HCT116 (cell line): ENCODE data around the gene CDH23. TPM values are rescaled to one million over a fixed set of nuclear protein-coding genes. Genes with fewer than 3 reads are reported as not detected.

Source experiments
- ATAC-seq: fragments of 200-7000 bp; cut with Tn5 transposase; 2 replicates; pipeline ENCODE4 v1.9.1; 2020; ENCODE audit warnings: mild to moderate bottlenecking, moderate library complexity
- BruUV-seq: library from RNA; stranded (reverse); fragments of 400-500 nt; replicated peaks from 2 replicates; lab custom pipeline; 2021; lab: Mats Ljungman, UMichigan
- CTCF ChIA-PET: fragments of 300-600 bp; sonication (Branson Sonifier 250); formaldehyde crosslinking; loops from one replicate; lab custom pipeline; 2021; ENCODE audit warnings: antibody characterized with exemption; lab: Charles Lee
- POLR2A ChIA-PET: fragments of 300-600, 350-600 bp; sonication (Branson Sonifier 250); formaldehyde crosslinking; loops from one replicate; lab custom pipeline; 2021; ENCODE audit warnings: antibody characterized with exemption; lab: Charles Lee
- RAD21 ChIA-PET, 2 experiments: fragments of 300-600 bp; sonication (Branson Sonifier 250); formaldehyde crosslinking; loops; one replicate each; lab custom pipeline; 2023; ENCODE audit warnings: low total read pairs in 2 of 2; ENCODE audit not compliant: uncharacterized antibody in 2 of 2, unreplicated experiment in 2 of 2, low non-redundant PET in 1 of 2; lab: Charles Lee
- DNase-seq: peaks from one replicate; pipeline ENCODE4 v3.0.0-alpha.2; 2010; ENCODE audit warnings: low read depth, low spot score
- H2AFZ ChIP-seq: fragments of 200-600 bp; shearing (Covaris generic), sonication (generic); 2 replicates; pipeline ENCODE4 v1.6.1; 2017; ENCODE audit warnings: low read depth, mixed run types, mixed read lengths, antibody characterized with exemption, low read length; ENCODE audit not compliant: poor library complexity, severe bottlenecking
- H3K27ac ChIP-seq: 2 replicates; pipeline ENCODE4 v1.5.1; 2012; ENCODE audit warnings: low read depth, low read length
- H3K27me3 ChIP-seq: fragments of 200-600 bp; sonication (generic); 2 replicates; pipeline ENCODE4 v1.6.1; 2016; ENCODE audit warnings: mixed run types, low read length, mixed read lengths; ENCODE audit not compliant: insufficient read depth
- H3K36me3 ChIP-seq, 2 experiments: fragments of 200-500 bp in 1 of 2; fragments of 200-600 bp in 1 of 2; sonication (Bioruptor generic) in 1 of 2; sonication (generic) in 1 of 2; 2 replicates each; pipeline versions ENCODE4 v1.5.1 to v1.6.1; 2014 to 2016; ENCODE audit warnings: low read length in 2 of 2, inconsistent platforms in 1 of 2, mixed read lengths in 1 of 2, mixed run types in 1 of 2; ENCODE audit not compliant: insufficient read depth in 2 of 2, control insufficient read depth in 1 of 2
- H3K4me1 ChIP-seq, 2 experiments: fragments of 200-600 bp in 1 of 2; sonication (generic) in 1 of 2; 2 replicates each; pipeline versions ENCODE4 v1.5.1 to v1.6.1; 2012 to 2017; ENCODE audit warnings: low read length in 2 of 2, inconsistent platforms in 1 of 2, mild to moderate bottlenecking in 1 of 2, mixed read lengths in 1 of 2, mixed run types in 1 of 2, moderate library complexity in 1 of 2; ENCODE audit not compliant: insufficient read depth in 2 of 2, control insufficient read depth in 1 of 2
- H3K4me2 ChIP-seq: fragments of 200-600 bp; sonication (generic); 2 replicates; pipeline ENCODE4 v1.6.1; 2017; ENCODE audit warnings: mixed run types, low read length, mixed read lengths
- H3K4me3 ChIP-seq, 2 experiments: fragments of 200-600 bp in 1 of 2; sonication (generic) in 1 of 2; replicated peaks in 1 of 2; 2 replicates each; pipeline ENCODE4 v1.5.1; 2011 to 2016; ENCODE audit warnings: low read length in 2 of 2, control low read depth in 1 of 2, low read depth in 1 of 2, mild to moderate bottlenecking in 1 of 2, mixed read lengths in 1 of 2, mixed run types in 1 of 2
- H3K79me2 ChIP-seq: fragments of 200-600 bp; sonication (generic); 2 replicates; pipeline ENCODE4 v1.6.1; 2017; ENCODE audit warnings: mild to moderate bottlenecking, mixed run types, low read length, moderate library complexity, mixed read lengths; ENCODE audit not compliant: insufficient read depth
- H3K9ac ChIP-seq: fragments of 200-600 bp; sonication (generic); 2 replicates; pipeline ENCODE4 v1.6.1; 2016; ENCODE audit warnings: low read length, mixed read lengths
- H3K9me2 ChIP-seq: fragments of 200-600 bp; sonication (generic), shearing (Covaris generic); 2 replicates; pipeline ENCODE4 v1.6.1; 2017; ENCODE audit warnings: mixed run types, mild to moderate bottlenecking, moderate library complexity; ENCODE audit not compliant: insufficient read depth
- H3K9me3 ChIP-seq, 2 experiments: fragments of 200-500 bp in 1 of 2; fragments of 200-600 bp in 1 of 2; sonication (Bioruptor generic) in 1 of 2; sonication (generic) in 1 of 2; 2 replicates each; pipeline ENCODE4 v1.6.1; 2014 to 2017; ENCODE audit warnings: low read length in 2 of 2, mixed read lengths in 2 of 2, inconsistent platforms in 1 of 2, low read depth in 1 of 2, mild to moderate bottlenecking in 1 of 2, mixed run types in 1 of 2, moderate library complexity in 1 of 2; ENCODE audit not compliant: control insufficient read depth in 1 of 2, insufficient read depth in 1 of 2
- H4K20me1 ChIP-seq: fragments of 200-600 bp; sonication (generic), shearing (Covaris generic); 2 replicates; pipeline ENCODE4 v1.6.1; 2017; ENCODE audit warnings: mixed run types, mild to moderate bottlenecking, moderate library complexity; ENCODE audit not compliant: insufficient read depth
- ATF3 ChIP-seq: IDR thresholded peaks from 2 replicates; pipeline ENCODE4 v1.6.1; 2012
- CBX3 ChIP-seq: IDR thresholded peaks from 2 replicates; pipeline ENCODE4 v1.6.1; 2012; ENCODE audit warnings: low read depth
- CEBPB ChIP-seq: IDR thresholded peaks from 2 replicates; pipeline ENCODE4 v1.6.1; 2012; ENCODE audit warnings: low read depth
- EGR1 ChIP-seq: IDR thresholded peaks from 2 replicates; pipeline ENCODE4 v1.6.1; 2012; ENCODE audit warnings: low read depth
- EZH2 ChIP-seq: fragments of 200-600 bp; sonication (generic); IDR thresholded peaks from 2 replicates; pipeline ENCODE4 v1.6.1; 2017; ENCODE audit warnings: antibody characterized with exemption, mixed run types
- POLR2AphosphoS5 ChIP-seq: IDR thresholded peaks from 2 replicates; pipeline ENCODE4 v1.6.1; 2011; ENCODE audit warnings: mild to moderate bottlenecking, low read depth, low read length, moderate library complexity
- REST ChIP-seq: IDR thresholded peaks from 2 replicates; pipeline ENCODE4 v1.6.1; 2012; ENCODE audit warnings: low read depth
- SIN3A ChIP-seq: IDR thresholded peaks from 2 replicates; pipeline ENCODE4 v1.6.1; 2012; ENCODE audit warnings: low read depth
- TCF7L2 ChIP-seq: IDR thresholded peaks from 2 replicates; pipeline ENCODE4 v1.7.0; 2011; ENCODE audit warnings: borderline replicate concordance, inconsistent platforms; ENCODE audit not compliant: insufficient read depth, insufficient read length; ENCODE audit errors: extremely low read depth
- intact Hi-C: fragments of 100-400 bp; cut with micrococcal nuclease; formaldehyde crosslinking; loops from 2 replicates; pipeline ENCODE4 v1.10.0; 2022
- total RNA-seq: library from RNA; stranded (reverse); gene quantifications from one replicate; pipeline ENCODE4 v1.2.1, GENCODE V29; 2021; ENCODE audit not compliant: unreplicated experiment

CDH23 gene
- total RNA-seq, 1 experiment from 2014 or later, result not detected

GRCh38 chr10:71844084-71844483 lies 447.4 kb downstream of the CDH23 start:
- Histone ChIP-seq H3K9me2 (no peaks in the 10 kb centered on the region), H3K9ac (no peak overlapping the region), H2AFZ (no peak overlapping the region), H3K36me3 (no peaks in the 10 kb centered on the region), H3K4me3 (no peak overlapping the region), H3K4me1 (peaks cover 4 to 28% of the 10 kb centered on the region in 2 experiments; a peak in 2 of 4 replicates), H3K9me3 (no peaks in the 10 kb centered on the region), H3K27ac (no peak overlapping the region), H3K27me3 (no peaks in the 10 kb centered on the region), H3K4me2 (no peak overlapping the region), H4K20me1 (peaks cover 3% of the 10 kb centered on the region; the same call in 1 of the 2 replicates), H3K79me2 (peaks cover 90% of the 10 kb centered on the region)
- DNase-seq, result no peak
- no peak for TF ChIP-seq SIN3A
- no peak for TF ChIP-seq EGR1
- TF ChIP-seq REST, result no peak
- TF ChIP-seq CBX3, result no peak
- TF ChIP-seq ATF3, result no peak
- no peak for TF ChIP-seq POLR2AphosphoS5
- TF ChIP-seq EZH2, result no peak
- TF ChIP-seq CEBPB, result no peak
- TF ChIP-seq TCF7L2, result no peak
- RAD21 ChIA-PET, result no interaction called here
- POLR2A ChIA-PET, result no interaction called here
- no TSS peak for BruUV-seq
- intact Hi-C loops, result no loop called here
- CTCF ChIA-PET, result no interaction called here
- ATAC-seq, result no peak
